Tibial artery (tissue), 4 donors: ENCODE results near the gene POTEF.
"Not testable (repeated sequence)": the region's sequence is repeated elsewhere in the genome, so short reads cannot be mapped to it uniquely, and the experiment has no call there.

ENCODE experiments used
- DNase-seq, 2 donors: peaks; one replicate each; pipeline ENCODE4 v3.0.0-alpha.2; 2019
- H3K27ac ChIP-seq, 2 donors: fragments of 200-600 bp; sonication (generic) in 1 of 2; 1 replicate in 1 of 2; 2 replicates in 1 of 2; pipeline ENCODE4 v1.5.1; 2018 to 2019; ENCODE audit warnings: mild to moderate bottlenecking in 1 of 2
- H3K27me3 ChIP-seq, 2 donors: fragments of 200-600 bp; sonication (generic) in 1 of 2; one replicate each; pipeline versions ENCODE4 v1.5.1 to v1.6.0; 2016 to 2019
- H3K36me3 ChIP-seq, 3 donors: fragments of 200-600 bp; sonication (generic) in 2 of 3; one replicate each; pipeline ENCODE4 v1.5.1; 2016 to 2019; ENCODE audit warnings: mild to moderate bottlenecking in 2 of 3
- H3K4me1 ChIP-seq, 4 donors: fragments of 200-600 bp; sonication (generic) in 2 of 4; 1 replicate in 3 of 4; 2 replicates in 1 of 4; pipeline ENCODE4 v1.5.1; 2016 to 2019
- H3K4me3 ChIP-seq, 2 donors: fragments of 200-600 bp; sonication (generic) in 1 of 2; 1 replicate in 1 of 2; 2 replicates in 1 of 2; pipeline ENCODE4 v1.5.1; 2018 to 2019; ENCODE audit warnings: mild to moderate bottlenecking in 2 of 2
- H3K9me3 ChIP-seq, 3 donors: fragments of 200-600 bp; sonication (generic) in 1 of 3; one replicate each; pipeline ENCODE4 v1.5.1; 2016 to 2019
- intact Hi-C: fragments of 100-400 bp; cut with DNase I; formaldehyde crosslinking; loops from one replicate; pipeline ENCODE4 v1.15.0; 2023; ENCODE audit warnings: low total_unique reads
- TF ChIP-seq, protein P1 (sequence below), 2 experiments: fragments of 200-600 bp in 1 of 2; fragments of 450-650 bp in 1 of 2; IDR thresholded peaks; one replicate each; pipeline ENCODE4 v1.5.1; 2017 to 2019; ENCODE audit warnings: antibody characterized with exemption in 2 of 2, mild to moderate bottlenecking in 1 of 2, moderate library complexity in 1 of 2

The POTEF gene

DNA sequence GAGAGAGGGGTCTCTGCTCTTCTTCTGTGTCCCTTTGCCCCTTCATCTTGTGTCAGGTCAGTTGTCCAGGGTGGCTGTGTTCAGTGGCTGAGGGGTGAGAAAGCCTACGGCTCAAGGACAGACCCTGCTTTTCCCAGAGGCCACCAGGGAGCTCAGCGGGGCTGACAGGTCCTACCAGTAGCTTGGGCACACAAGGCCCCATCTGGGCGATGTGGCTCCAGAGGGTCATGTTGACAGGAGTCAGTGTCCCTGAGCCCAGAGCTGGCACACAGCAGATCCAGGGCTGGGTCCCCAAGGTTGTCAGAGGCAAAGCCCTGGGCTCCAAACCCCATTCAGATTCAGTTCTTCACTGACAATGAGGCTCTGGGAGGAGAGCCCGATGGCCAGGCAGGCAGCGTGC is 8.1 kb upstream of the POTEF start:
- intact Hi-C loops = not testable (repeated sequence)
- DNase-seq = peak in 1 of 2 donors; percentile 8

DNA sequence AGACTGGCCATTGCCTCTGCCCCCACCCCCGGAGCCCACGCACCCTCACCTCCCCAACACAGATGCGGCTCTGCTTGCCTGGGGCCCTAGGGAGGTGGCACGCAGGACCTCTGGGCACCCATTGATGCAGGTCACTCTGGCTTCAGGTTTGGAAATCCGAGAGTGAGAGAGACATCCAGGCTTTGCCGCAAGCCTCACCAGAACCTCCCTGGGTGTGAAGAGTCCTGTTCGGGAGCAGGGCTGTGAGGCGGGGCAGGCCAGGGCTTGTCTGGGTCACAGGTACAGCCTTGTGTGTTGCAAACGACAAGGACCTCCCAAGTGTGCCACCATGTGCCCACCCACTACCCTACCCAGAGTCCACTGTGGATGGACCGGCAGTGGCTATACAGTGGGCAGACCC is 7.5 kb upstream of the POTEF start:
- H3K36me3 ChIP-seq, H3K9me3 ChIP-seq, H3K27ac ChIP-seq, intact Hi-C loops, H3K27me3 ChIP-seq, DNase-seq, H3K4me3 ChIP-seq, H3K4me1 ChIP-seq: not testable (repeated sequence)

More for the DNA sequence above, 8.1 kb upstream of the POTEF start:
- not testable (repeated sequence) for H3K9me3 ChIP-seq, H3K4me1 ChIP-seq, H3K27me3 ChIP-seq, H3K27ac ChIP-seq, H3K36me3 ChIP-seq, H3K4me3 ChIP-seq

DNA sequence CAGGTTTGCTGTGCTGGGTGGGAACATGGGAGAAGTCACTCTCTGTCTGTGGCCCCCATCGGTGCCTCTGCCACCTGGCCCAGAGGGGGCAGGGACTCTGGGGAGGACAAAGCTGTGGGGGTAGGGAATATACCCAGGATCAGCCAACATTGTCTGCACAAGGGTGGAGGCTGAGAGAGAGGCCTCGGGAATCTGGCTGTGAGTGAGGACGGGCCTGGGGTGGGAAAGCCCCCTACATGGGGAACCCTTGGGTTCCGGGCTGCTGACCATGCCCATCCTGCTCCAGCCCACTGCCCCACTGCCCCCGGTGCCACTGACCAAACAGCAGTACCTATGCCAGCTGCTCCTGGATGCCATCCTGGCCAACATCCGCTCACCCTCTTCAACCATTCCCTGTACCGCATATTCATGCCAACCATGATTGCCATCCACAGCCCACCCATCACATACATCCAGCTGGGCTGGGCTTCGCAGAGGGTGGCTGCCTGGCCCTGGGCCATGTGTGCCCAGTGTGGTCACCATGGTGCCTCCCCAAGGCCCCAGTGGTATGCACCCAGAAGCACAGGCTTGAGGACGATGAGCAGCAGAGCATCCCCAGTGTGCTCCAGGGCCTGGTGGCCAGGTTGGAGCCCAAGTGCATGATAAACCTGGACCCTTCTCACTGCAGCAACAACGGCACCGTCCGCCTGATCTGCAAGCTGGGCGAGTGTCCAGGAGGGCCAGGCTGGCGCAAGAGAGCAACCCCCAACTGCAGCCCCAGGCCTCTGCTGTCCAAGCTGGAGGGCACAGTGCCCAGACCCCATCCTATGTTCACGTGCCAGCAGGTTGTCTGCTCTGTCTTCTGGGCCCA is 6.9 kb upstream of the POTEF start:
- H3K4me1 ChIP-seq = no peaks in the 10 kb centered on the region
- DNase-seq = peak in 1 of 2 donors; percentile 16
- H3K4me3 ChIP-seq = no peak overlapping the region
- H3K27ac ChIP-seq = no peak overlapping the region
- H3K9me3 ChIP-seq = no peaks in the 10 kb centered on the region
- TF ChIP-seq, protein P1, sequence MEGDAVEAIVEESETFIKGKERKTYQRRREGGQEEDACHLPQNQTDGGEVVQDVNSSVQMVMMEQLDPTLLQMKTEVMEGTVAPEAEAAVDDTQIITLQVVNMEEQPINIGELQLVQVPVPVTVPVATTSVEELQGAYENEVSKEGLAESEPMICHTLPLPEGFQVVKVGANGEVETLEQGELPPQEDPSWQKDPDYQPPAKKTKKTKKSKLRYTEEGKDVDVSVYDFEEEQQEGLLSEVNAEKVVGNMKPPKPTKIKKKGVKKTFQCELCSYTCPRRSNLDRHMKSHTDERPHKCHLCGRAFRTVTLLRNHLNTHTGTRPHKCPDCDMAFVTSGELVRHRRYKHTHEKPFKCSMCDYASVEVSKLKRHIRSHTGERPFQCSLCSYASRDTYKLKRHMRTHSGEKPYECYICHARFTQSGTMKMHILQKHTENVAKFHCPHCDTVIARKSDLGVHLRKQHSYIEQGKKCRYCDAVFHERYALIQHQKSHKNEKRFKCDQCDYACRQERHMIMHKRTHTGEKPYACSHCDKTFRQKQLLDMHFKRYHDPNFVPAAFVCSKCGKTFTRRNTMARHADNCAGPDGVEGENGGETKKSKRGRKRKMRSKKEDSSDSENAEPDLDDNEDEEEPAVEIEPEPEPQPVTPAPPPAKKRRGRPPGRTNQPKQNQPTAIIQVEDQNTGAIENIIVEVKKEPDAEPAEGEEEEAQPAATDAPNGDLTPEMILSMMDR (IDR thresholded peaks at IDR 0.05) = no peak
- H3K36me3 ChIP-seq = no peaks in the 10 kb centered on the region
- intact Hi-C loops = no loop called here
- H3K27me3 ChIP-seq = no peaks in the 10 kb centered on the region

DNA sequence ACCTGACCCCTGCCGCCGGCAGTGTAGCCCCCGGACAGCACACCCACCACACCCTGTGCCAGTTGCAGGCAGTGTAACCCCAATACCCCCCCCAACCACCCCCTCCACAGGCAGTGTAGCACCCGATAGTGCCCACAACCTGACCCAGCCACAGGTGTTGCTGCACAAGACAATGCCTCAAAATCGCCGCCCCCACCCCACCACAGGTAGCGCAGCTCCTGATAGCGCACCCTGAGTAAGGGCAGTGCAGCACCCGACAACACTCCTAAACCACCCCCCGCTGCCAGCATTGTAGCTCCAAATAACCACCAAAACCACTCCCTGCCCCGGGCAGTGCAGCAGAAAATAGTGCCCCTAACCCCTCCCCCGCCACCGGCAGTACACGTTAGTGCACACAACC is 558 bp downstream of the POTEF start:
- H3K36me3 ChIP-seq, DNase-seq, H3K4me1 ChIP-seq, H3K9me3 ChIP-seq, H3K27me3 ChIP-seq, H3K27ac ChIP-seq, intact Hi-C loops, H3K4me3 ChIP-seq: not testable (repeated sequence)

DNA sequence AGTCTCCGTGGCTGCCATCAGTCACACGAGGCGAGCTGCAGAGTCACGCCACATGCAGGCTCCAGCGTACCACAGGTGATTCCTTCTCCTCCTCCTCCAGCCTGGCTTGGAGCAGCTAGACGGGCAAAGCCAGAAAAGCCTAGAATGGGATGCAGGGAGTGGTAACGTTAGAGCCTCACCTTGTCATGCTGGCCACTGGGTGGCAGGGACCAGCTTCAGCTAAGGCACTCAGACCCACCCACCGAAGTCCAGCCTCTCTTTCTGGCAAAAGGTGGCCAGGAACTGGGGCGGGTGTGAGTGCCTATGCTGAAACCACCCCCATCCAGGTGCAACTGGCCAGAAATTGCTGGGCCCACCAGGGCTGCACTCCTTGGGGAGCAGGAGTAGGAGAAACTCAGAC is 1.3 kb downstream of the POTEF start:
- H3K4me1 ChIP-seq, H3K36me3 ChIP-seq, H3K9me3 ChIP-seq, DNase-seq, H3K4me3 ChIP-seq, H3K27me3 ChIP-seq, intact Hi-C loops, H3K27ac ChIP-seq: not testable (repeated sequence)

DNA sequence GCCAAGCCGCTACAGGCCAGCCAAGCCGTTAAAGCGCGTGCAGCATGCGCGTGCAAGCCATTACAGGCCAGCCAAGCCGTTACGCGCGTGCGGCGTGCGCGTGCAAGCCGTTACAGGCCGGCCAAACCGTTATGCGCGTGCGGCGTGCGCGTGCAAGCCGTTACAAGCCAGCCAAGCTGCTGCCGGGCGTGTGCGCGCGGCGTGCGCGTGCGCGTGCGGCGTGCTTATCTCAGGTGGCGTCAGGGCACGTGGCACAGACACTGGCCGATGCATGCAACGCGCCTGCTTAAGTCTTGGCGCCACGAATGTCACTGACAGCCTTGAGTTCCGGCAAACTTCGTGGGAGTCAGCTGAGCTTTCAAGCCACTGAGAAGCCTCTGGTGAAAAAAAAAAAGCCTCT is 8.1 kb downstream of the POTEF start:
- H3K36me3 ChIP-seq, H3K4me1 ChIP-seq, intact Hi-C loops, DNase-seq, H3K27ac ChIP-seq, H3K4me3 ChIP-seq, H3K9me3 ChIP-seq, H3K27me3 ChIP-seq: not testable (repeated sequence)

DNA sequence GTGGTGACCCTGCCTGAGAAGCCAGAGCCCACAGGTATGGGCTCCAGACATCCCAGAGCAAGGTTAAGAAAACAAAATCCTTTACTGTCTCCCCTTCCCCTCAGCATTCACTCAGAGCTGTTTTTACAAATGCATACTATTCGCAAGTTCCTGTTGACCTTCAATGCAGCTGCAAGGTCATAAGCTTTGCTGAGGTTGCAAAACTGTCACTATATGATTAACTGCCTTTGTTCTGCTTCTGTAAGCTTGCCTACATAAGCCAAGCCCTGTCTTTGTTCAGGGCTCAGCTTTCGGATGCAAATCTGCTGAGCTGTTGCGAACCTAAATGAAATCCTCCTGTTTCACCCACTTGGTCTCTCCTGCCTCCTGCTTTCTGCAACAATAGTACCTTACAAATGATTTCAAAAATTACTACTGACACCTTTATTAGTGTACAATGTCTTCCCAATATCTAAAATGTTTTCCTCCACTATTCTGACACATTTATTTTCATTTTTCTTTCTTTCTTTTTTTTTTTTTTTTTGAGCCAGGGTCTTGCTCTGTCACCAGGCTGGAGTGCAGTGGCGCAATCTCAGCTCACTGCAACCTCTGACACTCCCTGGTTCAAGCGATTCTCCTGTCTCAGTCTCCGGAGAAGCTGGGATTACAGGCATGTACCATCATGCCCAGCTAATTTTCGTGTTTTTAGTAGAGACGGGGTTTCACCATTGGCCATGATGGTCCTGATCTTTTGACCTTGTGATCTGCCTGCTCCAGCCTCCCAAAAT is 26.2 kb downstream of the POTEF start:
- H3K36me3 ChIP-seq, H3K4me3 ChIP-seq, DNase-seq, H3K27me3 ChIP-seq, H3K9me3 ChIP-seq, H3K27ac ChIP-seq, H3K4me1 ChIP-seq, intact Hi-C loops: not testable (repeated sequence)

DNA sequence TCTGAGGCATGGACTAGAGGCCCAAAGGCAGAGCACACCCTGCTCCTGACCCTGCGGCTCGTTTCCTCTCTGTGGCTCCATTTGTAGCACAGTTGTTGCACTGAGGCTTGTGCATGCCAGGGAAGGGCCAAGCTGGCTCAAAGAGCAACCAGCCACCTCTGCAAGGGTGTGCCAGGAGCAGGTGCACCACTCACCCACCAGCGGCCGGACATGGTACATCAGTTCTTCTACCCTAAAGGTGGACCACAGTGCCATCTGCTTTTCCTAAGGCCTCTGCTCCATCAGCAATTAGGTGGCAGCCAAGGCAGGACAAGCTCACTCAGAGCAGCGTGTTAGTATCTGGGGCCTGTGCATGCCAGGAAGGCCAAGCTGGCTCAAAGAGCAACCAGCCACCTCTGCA is 66.4 kb downstream of the POTEF start:
- H3K36me3 ChIP-seq, DNase-seq, H3K27me3 ChIP-seq, H3K4me1 ChIP-seq, H3K4me3 ChIP-seq, intact Hi-C loops, H3K27ac ChIP-seq, H3K9me3 ChIP-seq: not testable (repeated sequence)

DNA sequence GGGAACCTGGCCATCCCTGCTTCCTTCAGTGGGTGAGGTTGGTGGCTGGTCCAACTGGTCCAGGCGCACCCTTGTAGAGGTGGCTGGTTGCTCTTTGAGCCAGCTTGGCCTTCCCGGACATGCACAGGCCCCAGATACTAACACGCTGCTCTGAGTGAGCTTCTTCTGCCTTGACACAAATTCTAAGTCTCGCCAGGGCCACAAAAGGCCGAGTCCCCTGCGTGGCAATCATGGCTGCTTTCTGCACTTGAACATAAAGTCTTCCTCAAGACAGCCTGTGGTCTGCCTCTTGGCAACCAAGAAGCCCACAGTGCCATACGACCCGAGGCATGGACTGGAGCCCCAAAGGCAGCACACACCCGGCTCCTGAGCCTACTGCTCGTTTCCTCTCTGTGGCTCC is 69.0 kb downstream of the POTEF start:
- DNase-seq, H3K4me3 ChIP-seq, H3K9me3 ChIP-seq, H3K27ac ChIP-seq, intact Hi-C loops, H3K27me3 ChIP-seq, H3K36me3 ChIP-seq, H3K4me1 ChIP-seq: not testable (repeated sequence)

DNA sequence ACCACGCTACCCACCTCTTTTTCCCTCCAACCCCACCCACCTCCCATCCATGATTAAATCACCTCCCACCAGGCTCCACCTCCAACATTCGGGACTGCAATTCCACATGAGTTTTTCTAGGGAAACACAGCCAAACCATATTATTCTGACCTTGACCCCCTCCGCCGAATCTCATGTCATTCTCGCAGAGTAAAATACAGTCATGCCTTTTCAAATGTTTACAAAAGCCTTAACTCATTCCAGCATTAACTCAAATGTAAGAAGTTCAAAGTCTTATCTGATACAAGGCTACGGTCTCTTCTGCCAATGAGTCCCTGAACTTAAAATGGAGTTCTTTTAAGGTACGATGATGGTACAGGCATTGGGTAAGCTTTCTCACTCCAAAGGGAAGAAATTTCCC is 72.7 kb downstream of the POTEF start:
- H3K27me3 ChIP-seq, intact Hi-C loops, H3K36me3 ChIP-seq, H3K27ac ChIP-seq, DNase-seq, H3K9me3 ChIP-seq, H3K4me3 ChIP-seq, H3K4me1 ChIP-seq: not testable (repeated sequence)

DNA sequence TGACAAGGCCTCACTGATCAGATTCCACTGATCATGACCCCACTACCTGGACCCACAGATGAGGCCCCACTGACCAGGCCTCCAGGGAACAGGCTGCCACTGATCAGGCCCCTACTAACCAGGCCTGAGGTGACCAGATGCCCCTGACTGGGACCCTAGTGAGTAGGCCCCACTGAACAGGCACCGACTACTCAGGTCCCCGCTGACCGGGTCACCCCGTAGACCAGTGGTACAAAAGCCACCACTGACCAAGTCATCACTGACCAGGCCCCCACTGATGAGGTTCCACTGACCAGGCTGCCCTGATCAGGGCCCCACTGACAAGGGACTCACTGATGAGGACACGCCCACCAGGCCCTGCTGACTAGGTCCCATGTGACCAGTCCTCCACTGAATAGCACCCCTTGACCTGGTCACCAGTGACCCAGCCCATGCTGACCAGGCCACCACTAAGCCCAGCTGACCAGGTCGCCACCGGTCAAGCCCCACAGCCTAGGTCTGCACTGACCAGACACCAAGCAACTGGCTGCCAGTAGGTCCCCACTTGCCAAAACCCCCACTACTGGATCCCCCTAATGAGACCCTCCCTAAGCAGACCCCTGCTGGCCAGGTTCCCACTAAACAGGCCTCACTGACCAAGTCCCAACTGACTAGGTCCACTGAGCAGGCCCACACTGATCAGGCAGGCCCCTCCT is 75.7 kb downstream of the POTEF start:
- H3K4me3 ChIP-seq, H3K27me3 ChIP-seq, H3K36me3 ChIP-seq, H3K4me1 ChIP-seq, DNase-seq, intact Hi-C loops, H3K9me3 ChIP-seq, H3K27ac ChIP-seq: not testable (repeated sequence)

DNA sequence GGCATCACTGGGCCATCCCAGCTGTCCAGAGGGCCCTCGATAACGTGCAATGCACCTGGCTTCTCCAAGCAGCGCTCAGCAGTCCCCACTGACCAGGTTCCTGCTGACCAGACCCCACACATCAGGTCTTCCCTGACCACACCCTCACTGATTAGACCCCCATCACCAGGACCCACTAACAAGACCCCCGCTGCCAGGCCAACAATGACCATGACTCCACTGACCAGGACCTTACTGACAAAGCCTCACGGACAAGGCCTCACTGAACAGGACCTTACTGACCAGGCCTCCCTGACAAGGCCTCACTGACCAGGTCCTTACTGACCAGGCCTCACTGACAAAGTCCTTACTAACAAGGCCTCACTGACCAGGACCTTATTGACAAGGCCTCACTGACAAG is 76.6 kb downstream of the POTEF start:
- H3K4me3 ChIP-seq, H3K4me1 ChIP-seq, H3K36me3 ChIP-seq, DNase-seq, H3K27me3 ChIP-seq, H3K9me3 ChIP-seq, H3K27ac ChIP-seq, intact Hi-C loops: not testable (repeated sequence)

DNA sequence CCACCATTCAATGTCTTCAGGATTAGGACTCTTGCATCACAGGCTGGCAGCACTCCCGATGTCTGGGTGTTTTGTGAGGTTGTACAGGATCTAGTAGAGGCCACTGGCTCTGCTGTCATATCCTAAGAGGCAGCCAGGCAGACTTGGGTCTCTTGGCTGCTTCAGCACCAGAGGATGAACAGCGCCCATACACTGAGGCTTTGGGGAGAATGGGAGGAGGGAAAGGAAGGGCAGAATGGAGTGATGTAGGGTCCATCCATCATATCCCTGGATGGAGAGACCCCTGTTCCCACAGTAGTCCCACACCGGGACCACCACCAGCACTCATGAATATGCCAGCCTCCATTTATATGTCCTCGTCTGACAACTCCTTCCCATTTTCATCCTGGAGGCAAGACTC is 80.6 kb downstream of the POTEF start:
- H3K4me3 ChIP-seq, H3K27me3 ChIP-seq, H3K36me3 ChIP-seq, H3K4me1 ChIP-seq, H3K9me3 ChIP-seq, DNase-seq, intact Hi-C loops, H3K27ac ChIP-seq: not testable (repeated sequence)
